GM18502 (cell line): ENCODE measurements around the gene LCE2B.
"Not testable (repeated sequence)": the region's sequence is repeated elsewhere in the genome, so short reads cannot be mapped to it uniquely, and the experiment has no call there.

ENCODE experiments used
- ATAC-seq: cut with Tn5 transposase; IDR thresholded peaks from one replicate; pipeline ENCODE4 v1.9.1; 2021; ENCODE audit warnings: mild to moderate bottlenecking; ENCODE audit not compliant: unreplicated experiment, poor library complexity

Gene LCE2B, protein sequence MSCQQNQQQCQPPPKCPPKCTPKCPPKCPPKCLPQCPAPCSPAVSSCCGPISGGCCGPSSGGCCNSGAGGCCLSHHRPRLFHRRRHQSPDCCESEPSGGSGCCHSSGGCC

GRCh38 chr1:152685823-152686222, at the start of gene LCE2B:
Gene LCE2B, plus strand, starts transcription at chr1:152686123. Its CDS starts 721 bp downstream, at chr1:152686844.
- not testable (repeated sequence) for ATAC-seq

DNA sequence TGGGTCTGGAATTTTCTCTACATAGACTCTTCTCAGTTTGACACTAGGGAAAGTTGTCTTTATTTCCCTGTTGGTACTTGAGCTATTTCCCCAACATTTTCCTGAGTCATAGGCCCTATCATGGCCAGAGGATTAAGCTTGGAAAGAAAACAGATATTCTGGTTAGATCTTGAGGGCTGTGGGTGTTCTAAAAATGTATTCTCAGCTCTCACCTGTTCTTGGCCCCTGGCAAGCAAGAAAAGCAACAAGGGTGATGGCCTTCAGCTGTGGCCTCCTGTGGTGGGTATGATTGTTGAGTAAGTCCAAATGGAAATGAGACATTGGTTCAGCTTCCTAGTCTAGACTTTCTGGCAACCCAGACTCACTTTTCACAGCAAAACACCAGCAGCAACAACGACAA, 45.6 kb upstream of the LCE2B start:
- ATAC-seq = no peak

DNA sequence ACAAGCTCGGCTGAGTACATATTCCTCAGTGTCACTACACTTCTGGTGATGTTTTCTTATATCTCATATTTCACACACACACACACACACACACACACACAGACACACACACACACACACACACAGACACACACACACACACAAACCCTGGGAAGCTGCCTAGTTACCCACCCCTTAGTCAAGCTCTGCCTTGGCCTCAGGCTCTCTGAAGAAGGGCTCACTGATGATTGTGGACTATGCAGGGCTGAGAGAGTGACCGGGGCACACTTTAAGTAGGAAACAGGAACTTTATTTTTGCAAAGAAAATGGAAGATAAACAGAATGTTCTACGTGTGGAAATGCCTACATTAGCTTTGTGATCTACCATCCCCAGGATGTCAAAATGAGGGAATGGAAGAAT, 42.0 kb upstream of the LCE2B start:
- ATAC-seq = no peak

- ATAC-seq = no peak
Observed at GRCh38 chr1:152645146-152645545, 40.8 kb upstream of the LCE2B start.

DNA sequence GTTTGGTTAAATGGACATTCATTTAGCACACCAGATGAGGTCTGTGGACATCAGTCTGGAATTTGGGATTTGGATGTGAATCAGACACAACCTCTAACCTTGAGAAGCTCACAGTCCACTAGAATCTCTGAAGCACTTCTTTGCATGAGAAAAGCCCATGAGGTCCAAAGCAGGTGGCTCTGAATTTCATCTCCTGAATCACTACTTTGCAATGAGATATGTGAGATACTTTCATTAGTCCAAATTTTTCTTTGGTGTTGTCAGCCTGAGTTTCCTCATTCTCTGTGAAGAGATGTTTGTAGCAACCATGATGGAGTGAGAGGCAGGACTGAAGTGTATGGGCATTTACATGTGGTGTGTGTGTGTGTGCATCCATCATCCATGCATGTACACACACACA, 39.3 kb upstream of the LCE2B start:
- no peak for ATAC-seq

DNA sequence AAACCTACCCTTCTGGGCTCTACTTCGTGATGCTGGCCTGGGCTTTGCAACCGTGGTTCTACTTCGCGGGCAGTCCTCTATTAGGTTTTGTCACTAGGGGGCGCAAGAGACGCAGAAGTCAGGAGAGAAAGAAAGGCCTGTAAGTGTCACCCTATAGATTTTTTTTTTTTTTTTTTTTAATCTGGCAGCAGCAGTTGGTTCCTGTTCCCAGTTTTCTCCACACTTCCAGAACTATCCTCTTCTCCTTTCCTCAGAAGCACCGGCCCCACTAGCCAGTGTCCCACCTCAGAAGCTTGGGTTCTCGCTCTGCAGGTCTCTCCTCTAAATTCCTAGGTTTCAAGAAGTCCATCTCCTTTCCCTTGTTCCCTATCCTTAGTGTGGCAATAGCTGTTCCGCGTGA, 31.8 kb upstream of the LCE2B start:
- no peak for ATAC-seq

DNA sequence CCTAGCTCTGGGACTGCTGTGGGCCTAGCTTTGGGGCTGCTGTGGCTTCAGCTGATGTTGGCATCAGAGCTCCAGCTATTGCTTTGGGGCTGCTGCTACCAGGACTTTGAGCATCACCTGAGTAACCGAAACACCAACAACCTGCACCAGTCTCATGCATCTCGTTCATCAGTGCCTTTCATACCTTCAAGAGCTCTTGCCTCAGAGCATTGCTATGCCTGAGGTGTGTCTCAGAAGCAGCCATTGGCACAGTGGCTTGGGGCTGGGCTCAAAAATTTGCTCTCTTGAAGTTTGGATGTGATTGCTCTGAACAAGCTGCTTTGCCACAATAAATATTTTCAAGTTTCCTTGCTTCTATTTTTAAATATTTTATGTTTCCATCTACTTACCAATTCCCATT, 29.5 kb upstream of the LCE2B start:
- ATAC-seq = no peak

- ATAC-seq = no peak
Observed at GRCh38 chr1:152657677-152658076, 28.2 kb upstream of the LCE2B start.

- no peak for ATAC-seq
Observed at GRCh38 chr1:152658649-152659048, 27.3 kb upstream of the LCE2B start.

DNA sequence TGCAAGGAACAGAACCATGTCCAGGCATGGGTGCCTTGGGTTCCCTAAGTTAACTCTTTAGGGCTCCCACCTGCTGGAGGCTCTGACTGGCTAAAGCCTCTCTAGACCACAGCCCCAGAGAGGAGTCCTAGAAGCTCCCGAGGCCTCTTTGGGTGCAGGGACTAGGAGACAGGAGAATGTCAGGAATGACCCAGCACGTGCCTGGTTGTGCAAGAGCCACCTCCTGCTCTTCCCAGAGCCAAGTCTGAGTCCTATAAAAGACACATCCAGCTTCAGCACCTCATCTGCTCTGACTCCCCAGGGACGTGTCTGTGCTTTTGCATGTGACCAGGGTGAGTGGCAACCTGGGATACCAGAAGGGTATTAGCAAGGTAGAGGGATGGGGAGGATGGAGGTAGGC, 22.8 kb upstream of the LCE2B start, which contains the start of gene LCE2D:
Gene LCE2D, plus strand, starts transcription at position 283 of the 400 bp plus-strand sequence. CDS start 726 bp downstream, outside the sequence.
- ATAC-seq = no peak

DNA sequence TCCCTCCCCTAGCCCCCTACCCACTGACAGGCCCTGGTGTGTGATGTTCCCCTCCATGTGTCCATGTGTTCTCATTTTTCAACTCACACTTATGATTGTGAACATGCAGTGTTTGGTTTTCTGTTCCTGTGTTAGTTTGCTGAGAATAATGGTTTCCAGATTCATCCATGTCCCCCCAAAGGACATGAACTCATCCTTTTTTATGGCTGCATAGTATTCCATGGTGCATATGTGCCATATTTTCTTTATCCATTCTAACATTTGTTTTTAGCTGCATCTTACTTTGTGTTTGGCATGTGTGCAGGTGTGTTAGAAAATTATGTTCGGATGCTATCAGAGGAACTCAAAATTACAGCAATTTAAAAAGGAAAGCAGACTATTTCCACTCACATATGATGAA, 19.8 kb upstream of the LCE2B start:
- ATAC-seq = not testable (repeated sequence)

DNA sequence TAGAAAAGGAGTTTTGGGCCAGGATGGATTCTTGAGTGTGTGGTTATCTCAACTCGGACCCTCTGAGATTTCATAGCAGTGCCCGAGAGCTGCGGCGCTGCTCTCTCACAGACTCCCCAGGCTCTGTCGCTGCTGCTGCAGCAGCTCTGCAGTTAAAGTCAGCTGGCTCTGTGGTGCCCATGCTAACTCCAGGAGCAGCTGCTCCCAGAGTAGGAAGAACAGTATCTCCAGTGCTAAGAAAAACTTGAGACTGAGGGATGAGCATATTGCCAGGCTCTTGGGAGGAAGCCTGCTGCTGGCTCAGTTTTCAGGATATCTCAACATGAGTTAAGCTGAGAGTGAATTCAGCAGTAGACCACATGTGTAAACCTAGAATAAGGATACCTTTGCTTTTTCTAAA, 18.3 kb upstream of the LCE2B start:
- no peak for ATAC-seq

DNA sequence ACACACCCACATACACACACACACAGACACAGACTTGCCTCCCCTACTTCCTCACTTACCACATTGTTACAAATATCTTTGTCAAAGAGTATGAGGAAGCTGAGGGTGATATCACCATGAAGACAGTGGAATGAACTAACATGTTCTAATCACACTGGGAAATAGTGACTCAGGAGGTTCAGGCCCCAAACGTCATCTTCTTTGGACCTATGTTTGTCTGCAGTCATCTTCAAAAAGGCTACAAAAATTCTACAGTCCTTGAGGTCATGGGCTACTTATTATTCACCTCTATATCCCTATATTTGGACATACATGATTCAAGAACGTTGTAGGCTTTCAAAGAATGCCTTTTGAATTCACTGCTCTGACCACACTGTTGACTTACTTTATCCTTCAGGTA, 12.9 kb upstream of the LCE2B start:
- no peak for ATAC-seq

GRCh38 chr1:152674983-152675382, 10.9 kb upstream of the LCE2B start, which contains the start of gene LCE2C:
Gene LCE2C, plus strand, starts transcription at chr1:152675279. Its CDS starts 737 bp downstream, at chr1:152676016.
- not testable (repeated sequence) for ATAC-seq

DNA sequence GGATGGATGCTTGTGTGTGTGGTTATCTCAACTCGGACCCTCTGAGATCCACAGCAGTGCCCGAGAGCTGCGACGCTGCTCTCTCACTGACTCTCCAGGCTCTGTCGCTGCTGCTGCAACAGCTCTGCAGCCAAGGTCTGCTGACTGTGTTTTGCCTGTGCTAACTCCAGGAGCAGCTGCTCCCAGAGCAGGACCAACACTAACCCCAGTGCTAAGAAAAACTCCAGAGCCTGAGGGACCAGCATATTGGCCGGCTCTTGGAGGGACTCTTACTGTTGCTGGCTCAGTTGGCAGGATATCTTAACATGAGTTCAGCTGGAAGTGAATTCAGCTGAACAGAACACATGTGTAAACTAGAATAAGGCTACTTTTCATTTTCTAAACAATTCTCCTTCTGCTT, 6.5 kb upstream of the LCE2B start:
- no peak for ATAC-seq

GRCh38 chr1:152681616-152682015, 4.3 kb upstream of the LCE2B start:
- ATAC-seq = no peak

- ATAC-seq = no peak
Observed at GRCh38 chr1:152683846-152684245, 2.1 kb upstream of the LCE2B start.

DNA sequence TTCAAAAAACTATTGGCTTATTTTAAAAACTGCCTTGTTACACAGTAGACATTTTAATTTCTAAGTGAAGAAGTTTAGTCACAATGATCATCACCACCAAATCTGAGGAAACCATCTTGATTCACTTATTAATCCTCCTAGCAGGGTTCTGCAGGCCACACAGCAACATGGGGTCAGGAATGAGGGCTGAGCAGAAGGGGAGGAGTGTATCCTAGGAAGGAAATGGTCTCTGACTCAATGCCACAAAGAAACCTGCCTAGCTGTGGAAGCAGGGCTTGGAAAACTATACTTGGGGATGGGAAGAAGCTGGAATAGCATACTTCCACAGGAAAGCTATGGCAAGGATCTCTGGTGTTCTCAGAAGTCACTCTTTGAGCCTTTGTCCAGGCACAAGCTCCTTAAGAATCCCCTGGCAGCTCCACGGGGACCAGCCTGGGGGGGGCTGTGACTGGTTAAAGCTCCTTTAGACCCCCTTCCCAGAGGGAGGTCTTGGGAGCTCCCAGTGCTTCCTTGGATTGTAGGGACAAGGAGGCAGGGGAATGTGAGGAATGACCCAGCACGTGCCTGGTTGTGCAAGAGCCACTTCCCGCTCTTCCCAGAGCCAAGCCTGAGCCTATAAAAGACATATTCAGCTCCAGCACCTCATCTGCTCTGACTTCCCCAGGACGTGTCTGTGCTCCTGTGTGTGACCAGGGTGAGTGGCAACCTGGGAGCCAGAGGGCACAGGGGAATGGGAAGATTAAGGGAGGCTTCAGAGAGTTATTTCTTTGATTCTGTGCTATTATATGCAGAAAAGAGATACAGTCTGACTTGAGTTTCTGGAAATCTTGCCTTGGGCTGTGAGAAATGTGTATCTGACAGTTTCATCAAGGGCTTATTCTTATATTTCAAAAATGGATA, 12.0 kb downstream of the LCE2B start, which contains the start of gene LCE2A:
Gene LCE2A, plus strand, starts transcription at position 645 of the 900 bp plus-strand sequence. CDS start 557 bp downstream, outside the sequence.
- ATAC-seq = no peak

DNA sequence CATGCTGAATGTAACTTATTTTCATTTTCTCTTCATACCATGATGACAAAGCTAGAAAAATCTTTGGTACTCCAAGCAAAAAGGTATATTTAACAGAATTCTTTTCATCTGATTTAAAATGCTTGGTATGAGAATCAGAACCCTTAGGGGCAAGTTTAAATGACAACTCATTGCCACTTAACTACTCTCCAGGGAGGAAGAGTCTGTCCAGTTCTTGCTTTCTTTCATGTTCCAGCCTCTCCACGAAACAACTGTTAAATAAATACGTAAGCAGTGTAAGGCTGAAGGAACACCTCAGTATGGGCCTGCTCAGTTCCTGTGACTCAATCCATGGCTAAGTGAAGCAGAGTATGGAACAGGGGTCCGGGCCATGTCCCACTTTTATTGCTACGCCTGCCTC, 13.8 kb downstream of the LCE2B start:
- ATAC-seq = no peak

DNA sequence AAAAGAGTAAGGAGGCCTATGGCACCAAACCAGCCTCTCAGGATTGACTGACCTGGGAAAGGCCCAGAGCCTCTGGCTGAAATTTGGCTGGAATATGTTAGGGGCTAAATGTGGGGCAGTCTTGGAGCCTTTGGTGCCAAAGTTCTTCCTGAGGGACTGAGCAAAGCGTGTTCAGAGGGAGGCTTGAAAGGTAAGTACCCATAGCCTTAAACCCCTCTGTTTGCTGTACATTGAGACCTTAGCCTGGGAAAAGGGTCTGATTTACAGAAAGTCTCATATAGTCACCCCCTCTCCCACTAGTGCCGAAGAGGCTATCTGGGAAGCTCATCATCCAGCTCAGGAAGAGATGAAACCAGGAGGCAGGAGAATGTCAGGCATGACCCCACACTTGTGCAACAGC, 21.9 kb downstream of the LCE2B start, which contains the start of gene LCE4A:
Gene LCE4A, plus strand, starts transcription at position 301 of the 400 bp plus-strand sequence. CDS start 916 bp downstream, outside the sequence.
- ATAC-seq = no peak

DNA sequence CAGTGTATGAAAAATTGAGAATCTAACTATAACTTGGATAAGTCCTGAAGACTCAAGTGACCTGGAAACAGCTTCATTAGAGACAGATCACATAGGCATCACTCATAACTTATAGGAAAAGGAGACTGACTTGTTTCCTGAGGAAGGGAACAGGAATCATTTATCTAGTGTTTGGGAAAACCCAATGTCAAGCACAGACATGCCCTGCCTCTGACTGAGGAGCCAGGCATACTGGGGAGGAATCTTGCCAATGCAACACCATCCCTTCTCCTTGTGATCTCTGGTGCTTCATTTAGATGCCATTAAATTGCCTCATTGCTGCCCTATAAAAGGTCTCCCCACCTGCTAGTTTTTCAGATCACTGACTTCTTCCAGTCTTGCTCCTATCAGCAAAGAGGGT, 32.3 kb downstream of the LCE2B start:
- no peak for ATAC-seq
